Left lobe of liver (tissue), 2 donors: Measurements from ENCODE around the gene JAGN1. TPM values are rescaled to one million over a fixed set of nuclear protein-coding genes. Genes with fewer than 3 reads are reported as not detected.

ENCODE experiments used
- ATAC-seq: fragments of 200-7000 bp; cut with Tn5 transposase; one replicate; pipeline ENCODE4 v1.9.1; 2020; ENCODE audit warnings: mild to moderate bottlenecking, moderate library complexity
- DNase-seq: peaks from one replicate; pipeline ENCODE4 v3.0.0-alpha.2; 2020; ENCODE audit warnings: low spot score
- total RNA-seq: library from RNA; stranded (reverse); gene quantifications from one replicate; pipeline ENCODE4 v1.2.1, GENCODE V29; 2021
- donor health status: DM: no; HTN: no; CAD: no; lungs with moderate emphysema.
- donor health status: DM: no; HTN: yes; CAD: no.

JAGN1 gene
- total RNA-seq, 1 donor from 2014 or later: 21.4 TPM

- no peak for DNase-seq
- no peak for ATAC-seq
Measured at GRCh38 chr3:9942934-9943690, 52.7 kb downstream of the JAGN1 start.

Other genes with a start within 250 kb of the JAGN1 start
- 18.7 TPM for gene MTMR14, start 241.1 kb upstream of the JAGN1 start, total RNA-seq
- gene CPNE9, start 186.8 kb upstream of the JAGN1 start, total RNA-seq: not detected
- gene BRPF1, start 158.9 kb upstream of the JAGN1 start, total RNA-seq: 5.9 TPM
- 16.0 TPM for gene OGG1, start 140.7 kb upstream of the JAGN1 start, total RNA-seq
- gene CAMK1, start 120.7 kb upstream of the JAGN1 start, total RNA-seq: 24.6 TPM
- 25.8 TPM for gene TADA3, start 98.1 kb upstream of the JAGN1 start, total RNA-seq
- 42.1 TPM for gene ARPC4, start 97.5 kb upstream of the JAGN1 start, total RNA-seq
- gene TTLL3, start 80.3 kb upstream of the JAGN1 start, total RNA-seq: 7.1 TPM
- 21.1 TPM for gene RPUSD3, start 46.6 kb upstream of the JAGN1 start, total RNA-seq
- gene CIDEC, start 10.4 kb upstream of the JAGN1 start, total RNA-seq: 0.83 TPM
- gene IL17RE, start 12.2 kb downstream of the JAGN1 start, total RNA-seq: 2.5 TPM
- 52.2 TPM for gene IL17RC, start 26.5 kb downstream of the JAGN1 start, total RNA-seq
- 41.0 TPM for gene CRELD1, start 43.2 kb downstream of the JAGN1 start, total RNA-seq
- 0.50 TPM for gene PRRT3, start 61.8 kb downstream of the JAGN1 start, total RNA-seq
- 64.2 TPM for gene EMC3, start 96.2 kb downstream of the JAGN1 start, total RNA-seq
- gene FANCD2, start 135.8 kb downstream of the JAGN1 start, total RNA-seq: 0.65 TPM
- gene FANCD2OS, start 217.6 kb downstream of the JAGN1 start, total RNA-seq: not detected
- 44.2 TPM for gene BRK1, start 225.1 kb downstream of the JAGN1 start, total RNA-seq